Ecto neural progenitor cell (in vitro differentiated cells): ENCODE results near the gene IL17RA.

Experiments used
- DNase-seq: peaks from one replicate; pipeline ENCODE4 v3.0.0-alpha.2; 2018; ENCODE audit warnings: low spot score

IL17RA gene

GRCh38 chr22:17106161-17106784 is 21.5 kb downstream of the IL17RA start:
- no peak for DNase-seq

GRCh38 chr22:17106785-17107546 is 22.2 kb downstream of the IL17RA start:
- DNase-seq, result no peak

GRCh38 chr22:17107547-17107810 is 22.7 kb downstream of the IL17RA start:
- no peak for DNase-seq

- DNase-seq, result no peak
Measured at GRCh38 chr22:17108256-17109112, 23.7 kb downstream of the IL17RA start.

- no peak for DNase-seq
Measured at GRCh38 chr22:17109113-17109865, 24.5 kb downstream of the IL17RA start.

- no peak for DNase-seq
Measured at GRCh38 chr22:17109976-17110375, 25.2 kb downstream of the IL17RA start.

- DNase-seq, result no peak
Measured at GRCh38 chr22:17110791-17111550, 26.2 kb downstream of the IL17RA start.

GRCh38 chr22:17112491-17113042 is 27.8 kb downstream of the IL17RA start:
- no peak for DNase-seq

GRCh38 chr22:17113600-17113999 is 28.8 kb downstream of the IL17RA start:
- no peak for DNase-seq

- DNase-seq, result no peak
Measured at GRCh38 chr22:17114173-17114897, 29.5 kb downstream of the IL17RA start.

- no peak for DNase-seq
Measured at GRCh38 chr22:17114898-17115235, 30.1 kb downstream of the IL17RA start.

- no peak for DNase-seq
Measured at GRCh38 chr22:17115236-17115635, 30.4 kb downstream of the IL17RA start.

- DNase-seq, result no peak
Measured at GRCh38 chr22:17115945-17116565, 31.3 kb downstream of the IL17RA start.

- no peak for DNase-seq
Measured at GRCh38 chr22:17116572-17117330, 32.0 kb downstream of the IL17RA start.

- no peak for DNase-seq
Measured at GRCh38 chr22:17117400-17117799, 32.6 kb downstream of the IL17RA start.

GRCh38 chr22:17117890-17118289 is 33.1 kb downstream of the IL17RA start:
- DNase-seq, result no peak

GRCh38 chr22:17118342-17118741 is 33.5 kb downstream of the IL17RA start:
- DNase-seq, result no peak

GRCh38 chr22:17119481-17120202 is 34.8 kb downstream of the IL17RA start:
- peak; percentile 72 for DNase-seq

GRCh38 chr22:17120281-17120680 is 35.5 kb downstream of the IL17RA start:
- peak; percentile 90 for DNase-seq
